Measurements from ENCODE around the gene RFT1. TPM values are rescaled to one million over a fixed set of nuclear protein-coding genes. Genes with fewer than 3 reads are reported as not detected.
"Not testable (repeated sequence)": the region's sequence is repeated elsewhere in the genome, so short reads cannot be mapped to it uniquely, and the experiment has no call there.

RFT1 gene
- total RNA-seq, 1 donor from 2014 or later: 6.1 TPM

DNA sequence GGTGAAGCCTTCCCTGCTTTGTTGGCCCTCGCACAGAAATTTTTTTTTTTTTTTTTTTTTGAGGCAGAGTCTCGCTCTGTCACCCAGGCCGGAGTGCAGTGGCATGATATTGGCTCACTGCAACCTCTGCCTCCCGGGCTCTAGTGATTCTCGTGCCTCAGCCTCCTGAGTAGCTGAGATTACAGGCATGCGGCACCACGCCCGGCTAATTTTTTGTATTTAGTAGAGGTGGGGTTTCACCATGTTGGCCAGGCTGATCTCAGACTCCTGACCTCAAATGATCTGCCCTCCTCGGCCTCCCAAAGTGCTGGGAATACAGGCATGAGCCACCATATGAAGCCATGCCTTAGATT is 20.8 kb upstream of the RFT1 start:
- not testable (repeated sequence) for FAIRE-seq; DNase-seq (ENCODE audit: low spot score in 2 of 2)

GRCh38 chr3:53150247-53151085 is 20.2 kb upstream of the RFT1 start:
- FAIRE-seq (no peak), DNase-seq (ENCODE audit: low spot score in 2 of 2) (no peak)

GRCh38 chr3:53149699-53150098 is 19.5 kb upstream of the RFT1 start:
- no peak for FAIRE-seq
- no peak for DNase-seq (ENCODE audit: low spot score in 2 of 2)

DNA sequence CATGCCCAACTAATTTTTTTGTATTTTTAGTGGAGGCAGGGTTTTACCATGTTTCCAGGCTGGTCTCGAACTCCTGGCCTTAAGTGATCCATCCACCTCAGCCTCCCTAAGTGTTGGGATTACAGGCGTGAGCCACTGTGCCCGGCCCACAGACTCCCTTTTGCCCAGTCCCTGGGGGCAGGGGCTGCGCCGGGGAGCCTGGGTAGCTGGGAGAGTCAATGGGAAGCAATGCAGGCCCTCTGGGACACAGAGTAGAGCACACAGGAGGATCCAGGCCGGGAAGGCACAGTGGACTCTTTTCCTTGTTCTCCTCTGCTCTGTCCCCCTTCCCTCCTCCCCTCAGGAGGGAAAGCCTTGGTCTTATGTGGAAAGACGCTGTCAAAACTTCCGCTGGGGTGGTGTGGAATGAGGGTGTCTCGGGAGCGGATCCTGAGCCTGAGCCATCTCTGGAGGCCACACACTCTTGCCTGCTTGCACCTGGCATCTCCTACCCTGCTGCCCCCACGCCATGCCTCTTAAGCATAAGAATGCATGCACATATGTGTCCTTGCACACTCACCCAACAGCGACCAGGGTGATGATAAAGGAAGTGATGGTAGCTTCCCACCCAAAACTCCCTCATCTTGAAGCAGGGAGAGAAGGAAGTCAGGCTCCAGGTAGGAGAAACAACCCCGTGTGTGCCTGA is 18.9 kb upstream of the RFT1 start:
- no peak for FAIRE-seq
- no peak for DNase-seq (ENCODE audit: low spot score in 2 of 2)

DNA sequence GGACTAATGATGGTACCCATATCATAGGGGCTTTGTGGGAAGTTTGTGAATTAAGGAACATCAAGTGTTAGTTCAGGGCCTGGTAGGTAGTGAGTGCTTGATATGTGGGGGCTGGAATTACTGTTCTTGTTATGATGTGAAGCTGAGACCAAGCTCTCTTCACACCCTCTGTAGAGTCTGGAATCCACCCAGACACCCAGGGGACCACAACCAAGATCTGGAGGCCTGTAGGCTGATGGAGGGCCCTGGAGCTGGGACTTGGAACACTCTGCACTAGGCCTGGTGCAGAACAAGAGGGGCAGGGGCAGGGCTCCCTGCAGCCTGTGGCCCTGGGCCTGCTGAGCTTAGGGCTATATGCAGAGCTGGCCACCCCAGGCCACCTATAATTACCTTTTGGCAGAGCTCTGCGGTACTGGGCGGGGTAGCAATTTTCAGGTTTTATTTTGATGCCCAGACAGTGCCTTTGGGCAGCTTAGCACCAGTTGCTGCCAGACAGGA is 17.7 kb upstream of the RFT1 start:
- DNase-seq (ENCODE audit: low spot score in 2 of 2) (no peak), FAIRE-seq (no peak)

- FAIRE-seq (no peak), DNase-seq (ENCODE audit: low spot score in 2 of 2) (no peak)
These were observed 17.1 kb upstream of the RFT1 start for GRCh38 chr3:53147151-53147902.

- DNase-seq (ENCODE audit: low spot score in 2 of 2): no peak
- no peak for FAIRE-seq
These were observed 16.2 kb upstream of the RFT1 start for GRCh38 chr3:53146319-53146891.

- DNase-seq (ENCODE audit: low spot score in 2 of 2) (no peak), FAIRE-seq (no peak)
These were observed 15.5 kb upstream of the RFT1 start for GRCh38 chr3:53145713-53146080.

- no peak for DNase-seq (ENCODE audit: low spot score in 2 of 2)
- no peak for FAIRE-seq
These were observed 14.9 kb upstream of the RFT1 start for GRCh38 chr3:53144862-53145712.

DNA sequence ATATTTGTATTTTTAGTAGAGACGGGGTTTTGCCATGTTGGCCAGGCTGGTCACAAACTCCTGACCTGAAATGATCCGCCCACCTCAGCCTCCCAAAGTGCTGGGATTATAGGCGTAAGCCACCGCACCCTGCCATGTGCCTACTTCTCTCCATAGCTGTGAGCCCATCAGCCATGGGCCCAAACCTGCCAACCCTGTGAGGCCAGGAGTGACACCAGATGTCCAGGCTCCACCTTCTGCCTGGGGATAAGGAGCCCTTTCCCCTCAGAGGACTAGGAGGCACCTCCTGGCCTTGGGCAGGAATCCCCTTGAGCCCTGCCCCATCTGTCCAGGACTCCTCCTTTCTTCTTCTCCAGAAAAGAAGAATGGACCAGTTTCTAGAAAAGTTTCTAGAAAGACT is 14.2 kb upstream of the RFT1 start:
- no peak for FAIRE-seq
- DNase-seq (ENCODE audit: low spot score in 2 of 2): no peak

- FAIRE-seq: no peak
These were observed 12.8 kb upstream of the RFT1 start for GRCh38 chr3:53142986-53143385.

DNA sequence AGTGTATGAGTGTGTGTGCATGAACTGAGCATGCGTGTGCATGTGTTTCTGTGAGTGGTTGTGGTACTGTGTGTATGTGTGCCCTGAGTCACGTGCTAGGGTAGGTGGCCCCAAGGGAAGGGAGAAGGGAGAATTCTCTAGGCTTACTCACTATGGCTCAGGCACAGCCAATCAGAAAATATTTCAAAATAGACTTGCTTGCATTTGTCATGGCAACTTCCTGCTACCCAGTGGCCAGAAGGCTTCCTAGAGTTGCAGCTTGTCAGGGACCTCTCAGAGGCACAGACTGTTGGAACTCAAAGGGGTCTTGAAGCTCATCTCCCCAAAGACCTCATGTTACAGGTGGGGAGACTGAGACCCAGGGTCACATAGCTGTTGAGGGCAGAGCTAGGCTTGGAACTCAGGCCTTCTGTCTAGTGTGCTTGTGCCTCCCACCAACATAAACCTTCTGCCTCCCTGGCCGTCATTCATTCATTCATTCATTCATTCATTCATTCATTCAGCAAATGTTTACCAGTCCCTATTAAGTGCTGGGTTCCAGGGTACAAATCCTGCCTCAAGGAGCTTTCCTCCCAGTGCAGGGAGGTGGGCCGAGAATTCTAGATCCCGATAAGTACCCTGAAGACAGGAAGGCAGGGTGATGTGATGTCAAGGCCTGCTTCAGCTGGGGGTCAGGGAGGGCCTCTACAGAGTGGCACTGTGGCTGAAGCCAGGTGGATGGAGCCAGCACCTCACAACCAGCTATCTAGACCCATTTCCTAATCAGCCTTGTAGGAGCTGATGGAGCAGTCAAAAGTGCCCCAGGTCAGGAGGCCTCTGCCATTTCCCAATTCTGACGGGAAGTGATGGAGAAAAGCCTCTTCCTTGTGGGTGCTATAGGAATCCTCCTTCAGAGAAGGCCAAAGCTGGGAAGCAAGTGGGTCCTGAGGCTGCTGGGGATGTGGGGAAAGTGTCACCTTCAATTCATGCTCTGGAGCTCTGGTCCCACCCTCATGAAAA is 10.9 kb upstream of the RFT1 start:
- FAIRE-seq (no peak), DNase-seq (ENCODE audit: low spot score in 2 of 2) (no peak)

More at GRCh38 chr3:53142986-53143385, 12.8 kb upstream of the RFT1 start:
- no peak for DNase-seq (ENCODE audit: low spot score in 2 of 2)

- no peak for DNase-seq (ENCODE audit: low spot score in 2 of 2)
These were observed 9.9 kb upstream of the RFT1 start for GRCh38 chr3:53139906-53140846.

DNA sequence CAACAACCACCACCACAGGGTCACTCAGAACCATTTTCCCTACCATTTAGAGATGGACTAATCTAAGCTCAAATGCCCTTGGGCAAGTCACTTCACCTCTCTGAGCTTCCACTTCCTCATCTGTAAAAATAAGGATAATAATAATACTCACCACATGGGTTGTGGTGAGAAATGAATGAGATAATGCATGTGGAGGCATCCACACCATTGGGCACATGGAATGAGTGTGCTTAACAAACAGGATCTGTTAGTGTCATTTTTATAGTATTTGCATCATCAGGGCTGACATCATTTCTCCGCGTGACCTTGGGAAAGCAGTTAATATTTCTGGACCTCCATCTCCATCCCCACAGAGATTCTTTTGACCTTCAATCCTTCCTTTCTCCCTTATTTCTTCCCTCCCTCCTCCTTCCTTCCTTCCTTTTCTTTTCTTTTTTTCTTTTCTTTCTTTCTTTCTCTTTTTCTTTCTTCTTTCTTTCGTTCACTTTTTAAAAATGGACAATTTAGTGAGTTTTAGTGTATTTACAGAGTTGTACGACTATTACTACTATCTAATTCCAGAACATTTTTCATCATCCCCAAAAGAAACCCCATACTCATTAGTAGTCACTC is 7.7 kb upstream of the RFT1 start:
- FAIRE-seq: no peak
- no peak for DNase-seq (ENCODE audit: low spot score in 2 of 2)

More at GRCh38 chr3:53139906-53140846, 9.9 kb upstream of the RFT1 start:
- FAIRE-seq: no peak

DNA sequence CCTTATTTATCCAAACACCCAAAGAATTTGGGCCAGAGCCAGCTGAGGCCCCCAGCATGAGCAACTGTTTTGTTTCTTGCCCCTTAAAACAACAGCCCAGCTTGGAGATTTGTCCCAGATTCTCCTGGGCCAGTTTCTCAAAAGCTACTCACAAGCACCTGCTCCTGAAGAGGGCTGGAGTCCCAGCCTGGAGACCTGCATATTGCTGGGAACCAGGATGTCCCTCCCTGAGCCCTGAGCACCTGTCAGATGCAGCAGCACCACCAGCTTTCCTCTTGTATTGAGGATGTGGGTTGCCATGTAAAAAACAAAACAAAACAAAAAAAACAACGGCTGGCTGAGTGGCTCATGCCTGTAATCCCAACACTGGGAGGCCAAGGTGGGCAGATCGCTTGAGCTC is 7.0 kb upstream of the RFT1 start:
- no peak for FAIRE-seq

DNA sequence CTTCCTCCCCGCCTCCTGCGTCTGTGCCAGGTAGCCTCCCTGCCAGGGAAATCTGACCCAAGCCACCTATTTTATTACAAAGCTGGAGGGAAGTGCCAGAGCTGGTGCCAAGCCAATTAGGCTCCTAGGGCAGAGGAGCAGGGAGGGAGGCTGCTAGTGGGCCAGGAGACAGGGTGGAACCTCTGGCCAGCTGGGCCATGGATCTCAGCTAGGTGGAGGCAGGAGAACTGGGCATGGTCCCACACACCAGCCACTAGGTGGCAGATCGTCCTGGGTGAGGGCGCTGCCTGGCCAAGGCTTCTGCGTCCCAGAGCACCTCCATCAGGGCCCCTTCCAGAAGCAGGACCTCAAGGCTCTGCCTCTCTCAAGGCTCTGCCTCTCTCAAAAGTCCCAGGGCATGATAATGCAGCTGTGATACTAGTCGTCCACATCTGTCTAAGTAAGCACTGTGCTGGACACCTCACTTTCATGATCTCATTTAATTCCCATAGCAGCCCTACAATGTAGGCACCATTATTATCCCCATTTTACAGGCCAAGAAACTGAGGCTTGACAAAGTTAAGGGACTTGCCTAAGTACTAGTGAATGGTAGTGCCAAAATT is 4.5 kb upstream of the RFT1 start:
- FAIRE-seq (no peak), DNase-seq (ENCODE audit: low spot score in 2 of 2) (peak; percentile 29 to 62)

More for the DNA sequence above, 7.0 kb upstream of the RFT1 start:
- DNase-seq (ENCODE audit: low spot score in 2 of 2): no peak

DNA sequence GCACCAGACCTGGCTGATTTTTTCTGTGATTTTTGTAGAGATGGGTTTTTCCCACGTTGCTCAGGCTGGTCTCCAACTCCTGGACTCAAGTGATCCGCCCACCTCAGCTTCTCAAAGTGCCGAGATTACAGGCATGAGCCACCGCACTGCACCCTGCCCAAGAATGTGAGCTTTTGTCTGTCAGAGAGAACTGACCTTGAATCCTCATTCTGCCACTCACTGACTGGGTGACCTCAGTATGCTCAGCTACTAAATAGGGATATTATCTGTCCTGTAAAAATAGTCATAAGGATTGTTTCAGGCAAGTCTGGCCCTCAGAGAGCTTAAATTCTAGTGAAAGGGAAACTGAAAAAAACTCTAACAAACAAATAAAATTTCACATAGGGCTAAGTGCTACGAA is 2.1 kb upstream of the RFT1 start:
- FAIRE-seq (no peak), DNase-seq (ENCODE audit: low spot score in 2 of 2) (no peak)

Data from frontal cortex (tissue), 4 donors.